RWPE1 (cell line): ENCODE measurements around the gene RALGPS1.

Experiments used
- CTCF ChIA-PET: fragments of 350-600 bp; sonication (Branson Sonifier 250); formaldehyde crosslinking; extraction: SDS; loops from one replicate; lab custom pipeline; 2021; lab: Yijun Ruan, JAX
- POLR2A ChIA-PET: fragments of 400-600 bp; formaldehyde crosslinking; extraction: SDS; loops from one replicate; lab custom pipeline; 2020; ENCODE audit warnings: antibody characterized with exemption; ENCODE audit not compliant: low non-redundant PET; lab: Yijun Ruan, JAX
- DNase-seq: peaks from one replicate; pipeline ENCODE4 v3.0.0; 2012; ENCODE audit warnings: low spot score
- H3K27ac ChIP-seq: fragments of 450-650 bp; 2 replicates; pipeline ENCODE4 v1.5.1; 2017
- TF ChIP-seq, protein P1 (sequence below): fragments of 450-650 bp; conservative IDR thresholded peaks from 2 replicates; pipeline ENCODE4 v1.5.1; 2017; ENCODE audit warnings: low read depth, mild to moderate bottlenecking

The RALGPS1 gene

DNA sequence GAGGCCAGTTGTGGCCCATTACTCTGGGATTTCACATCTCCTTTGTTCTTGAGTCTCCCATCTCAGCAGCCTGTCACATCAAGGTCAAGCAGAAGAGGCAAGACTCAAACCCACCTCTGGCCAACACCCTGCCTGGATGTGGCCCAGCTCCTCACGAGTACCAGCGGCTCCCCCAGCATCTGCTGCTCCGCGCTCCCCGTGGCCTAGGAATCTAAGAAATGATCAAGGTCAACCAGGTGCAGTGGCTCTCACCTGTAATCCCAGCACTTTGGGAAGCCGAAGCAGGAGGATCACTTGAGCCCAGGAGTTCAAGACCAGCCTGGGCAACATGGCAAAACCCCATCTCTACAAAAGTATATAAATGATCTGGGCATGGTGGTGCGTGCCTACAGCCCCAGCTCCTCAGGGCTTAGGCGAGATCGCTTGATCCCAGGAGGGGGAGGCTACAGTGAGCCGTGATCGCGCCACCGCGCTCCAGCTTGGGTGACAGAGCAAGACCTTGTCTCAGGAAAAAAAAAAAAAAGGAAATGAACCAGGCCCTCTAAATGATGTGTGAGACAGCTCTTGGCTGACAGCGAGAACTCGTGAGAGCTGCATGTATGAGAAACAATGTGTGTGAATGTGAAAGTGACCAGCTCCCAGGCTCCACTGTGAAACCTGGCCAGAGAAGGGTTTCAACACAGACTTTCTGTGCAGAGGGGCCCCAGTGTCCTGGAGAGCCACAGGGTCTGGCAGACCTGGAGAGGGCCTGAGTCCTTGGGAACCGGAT, 269.4 kb downstream of the RALGPS1 start:
- DNase-seq: no peak
- ChIA-PET POLR2A (no interaction called here), CTCF (interaction anchor here (1.0 to 1.1 kb wide), 2 partner anchors 11 to 20 kb away, joined by 3 read pairs; no protein-coding TSS in a partner anchor)
- TF ChIP-seq, protein P1, sequence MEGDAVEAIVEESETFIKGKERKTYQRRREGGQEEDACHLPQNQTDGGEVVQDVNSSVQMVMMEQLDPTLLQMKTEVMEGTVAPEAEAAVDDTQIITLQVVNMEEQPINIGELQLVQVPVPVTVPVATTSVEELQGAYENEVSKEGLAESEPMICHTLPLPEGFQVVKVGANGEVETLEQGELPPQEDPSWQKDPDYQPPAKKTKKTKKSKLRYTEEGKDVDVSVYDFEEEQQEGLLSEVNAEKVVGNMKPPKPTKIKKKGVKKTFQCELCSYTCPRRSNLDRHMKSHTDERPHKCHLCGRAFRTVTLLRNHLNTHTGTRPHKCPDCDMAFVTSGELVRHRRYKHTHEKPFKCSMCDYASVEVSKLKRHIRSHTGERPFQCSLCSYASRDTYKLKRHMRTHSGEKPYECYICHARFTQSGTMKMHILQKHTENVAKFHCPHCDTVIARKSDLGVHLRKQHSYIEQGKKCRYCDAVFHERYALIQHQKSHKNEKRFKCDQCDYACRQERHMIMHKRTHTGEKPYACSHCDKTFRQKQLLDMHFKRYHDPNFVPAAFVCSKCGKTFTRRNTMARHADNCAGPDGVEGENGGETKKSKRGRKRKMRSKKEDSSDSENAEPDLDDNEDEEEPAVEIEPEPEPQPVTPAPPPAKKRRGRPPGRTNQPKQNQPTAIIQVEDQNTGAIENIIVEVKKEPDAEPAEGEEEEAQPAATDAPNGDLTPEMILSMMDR: no peak
- no peak overlapping the region for H3K27ac ChIP-seq

DNA sequence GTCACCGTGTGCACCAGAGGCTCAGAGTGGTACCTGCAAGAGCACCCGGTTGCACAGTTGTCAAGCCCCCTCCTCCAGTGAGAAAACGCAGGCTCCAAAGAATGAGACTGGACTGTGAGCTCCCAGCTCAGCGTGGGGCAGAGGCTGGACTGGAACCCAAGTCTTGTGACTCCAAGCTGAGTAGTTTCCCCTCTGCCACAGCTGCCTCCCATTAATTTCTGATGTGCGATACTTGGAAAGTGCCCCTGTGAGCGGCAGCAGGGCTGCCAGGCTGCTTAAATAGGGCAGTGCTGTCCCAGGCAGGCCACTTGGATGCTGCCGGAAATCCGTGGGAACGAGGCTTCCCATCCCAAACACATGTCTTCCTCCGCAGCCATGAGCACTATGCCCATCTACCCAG, 270.1 kb downstream of the RALGPS1 start:
- ChIA-PET POLR2A (no interaction called here), CTCF (interaction anchor here (0.6 to 1.0 kb wide), 2 partner anchors 21 to 326 kb away, joined by 3 read pairs; no protein-coding TSS in a partner anchor)
- no peak overlapping the region for H3K27ac ChIP-seq
- DNase-seq: no peak
- TF ChIP-seq, protein P1: no peak

DNA sequence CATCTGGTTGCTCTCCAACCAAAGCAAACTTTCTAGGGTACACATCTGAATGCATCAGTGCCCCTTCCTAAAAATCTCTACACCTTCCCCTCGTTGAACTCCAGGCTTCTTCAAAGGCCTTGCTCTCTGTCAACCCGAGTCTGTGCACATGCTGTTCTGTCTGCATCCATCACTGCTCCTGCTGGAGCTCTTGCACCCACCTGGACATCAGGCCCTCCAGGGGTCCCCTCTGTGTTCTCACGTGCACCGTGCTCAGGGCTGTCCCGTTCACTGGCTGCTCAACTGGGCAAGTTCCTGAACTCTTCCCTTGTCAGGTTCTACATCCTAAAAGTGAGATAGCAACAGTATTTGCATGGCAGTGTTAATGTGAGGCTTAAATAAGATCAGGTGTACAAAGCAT, 270.6 kb downstream of the RALGPS1 start:
- no peak for DNase-seq
- ChIA-PET POLR2A (no interaction called here), CTCF (interaction anchor here (0.6 kb wide), 2 partner anchors 26 to 326 kb away, joined by 3 to 5 read pairs; no protein-coding TSS in a partner anchor)
- TF ChIP-seq, protein P1: no peak
- H3K27ac ChIP-seq: no peak overlapping the region

DNA sequence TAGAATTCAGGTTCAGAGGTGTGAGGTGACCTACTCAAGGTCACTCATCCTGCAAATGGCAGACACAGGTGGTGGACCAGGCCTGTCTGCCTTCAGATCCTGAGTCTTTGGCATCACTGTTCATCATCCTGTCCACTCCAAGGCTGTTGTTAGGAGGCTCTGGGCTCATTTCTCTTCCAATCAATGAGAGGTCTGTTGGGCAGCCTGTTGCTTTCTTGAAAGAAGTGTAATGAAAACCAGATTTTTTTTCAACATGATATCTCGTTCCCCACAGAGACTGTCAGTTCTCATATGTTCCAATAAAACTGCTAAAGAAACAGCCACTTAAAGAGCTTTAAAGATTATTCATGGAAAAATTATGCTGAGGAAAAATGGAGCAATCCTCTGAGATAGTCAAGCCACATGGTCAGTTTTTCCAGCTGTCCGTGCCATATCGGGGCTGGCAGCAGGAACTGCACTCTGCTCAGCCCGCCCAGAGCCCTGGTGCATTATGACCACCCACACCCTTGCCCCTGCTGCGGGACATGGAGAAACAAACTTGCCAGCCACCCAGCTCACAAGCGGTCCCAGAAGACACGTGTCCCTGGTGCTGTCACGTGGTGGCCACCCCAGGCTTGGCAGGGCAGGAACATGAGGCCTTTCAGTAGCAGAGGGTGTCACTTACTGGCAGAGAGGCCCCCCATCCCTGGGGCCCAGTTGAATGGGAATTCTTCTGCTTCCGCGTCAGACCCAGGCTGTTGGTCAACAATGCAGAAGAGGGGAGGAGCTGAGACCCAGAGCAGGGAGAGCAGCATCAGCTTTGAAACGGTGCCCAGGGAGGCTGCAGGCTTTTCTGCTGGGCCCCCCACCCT, 271.6 kb downstream of the RALGPS1 start:
- H3K27ac ChIP-seq: peak overlapping the region; percentile 86
- DNase-seq: no peak
- CTCF ChIA-PET: interaction anchor here (0.6 to 1.5 kb wide), 3 partner anchors 12 to 245 kb away, joined by 4 to 7 read pairs (median 5); no protein-coding TSS in a partner anchor
- TF ChIP-seq, protein P1: no peak
- POLR2A ChIA-PET: no interaction called here

DNA sequence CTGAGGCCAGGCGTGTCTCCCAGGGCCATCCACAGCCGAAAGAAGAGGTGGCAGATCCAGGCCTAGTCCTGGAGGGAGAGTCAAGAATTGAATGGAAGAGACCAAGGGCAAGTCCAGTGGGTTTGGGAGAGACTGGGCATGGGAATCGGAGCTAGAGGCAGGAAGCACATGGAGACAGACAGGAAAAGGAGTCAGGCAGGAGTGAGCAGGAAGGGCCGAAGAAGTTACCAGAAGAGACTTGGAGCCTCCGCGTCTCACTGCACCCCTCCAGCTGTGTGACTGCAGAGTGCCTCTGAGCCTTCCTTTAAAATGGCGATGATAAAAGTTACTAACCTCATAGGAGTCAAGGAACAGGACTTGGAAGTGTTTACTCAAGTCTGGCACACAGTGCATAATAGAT, 272.2 kb downstream of the RALGPS1 start:
- ChIA-PET POLR2A (no interaction called here), CTCF (interaction anchor here (0.9 to 1.5 kb wide), 2 partner anchors 12 to 246 kb away, joined by 4 to 7 read pairs; no protein-coding TSS in a partner anchor)
- TF ChIP-seq, protein P1: no peak
- peak overlapping the region; percentile 86 for H3K27ac ChIP-seq
- DNase-seq: no peak
